A549 (cell line): Measurements from ENCODE around the gene MIER1. TPM values are rescaled to one million over a fixed set of nuclear protein-coding genes. Genes with fewer than 3 reads are reported as not detected.
A peak's percentile ranks its signal among the peaks of the same experiment; 100 is the strongest.

Source experiments
- ATAC-seq, 2 experiments: fragments of 200-7000 bp in 1 of 2; fragments of >200 bp in 1 of 2; cut with Nextera tagmentation in 1 of 2; cut with Tn5 transposase in 1 of 2; 3 replicates each; pipeline versions ENCODE4 v1.8.0 to v1.9.1; 2018 to 2020; ENCODE audit warnings: mild to moderate bottlenecking in 1 of 2, moderate library complexity in 1 of 2
- CTCF ChIA-PET: fragments of 300-600 bp; sonication (Branson Sonifier 250); formaldehyde crosslinking; extraction: SDS; loops from one replicate; lab custom pipeline; 2021; ENCODE audit warnings: antibody characterized with exemption, inconsistent platforms; lab: Yijun Ruan, JAX
- POLR2A ChIA-PET: fragments of 350-600 bp; formaldehyde crosslinking; extraction: SDS; loops from one replicate; lab custom pipeline; 2021; ENCODE audit warnings: antibody characterized with exemption, inconsistent platforms; lab: Yijun Ruan, JAX
- DNase-seq, 2 experiments: peaks; one replicate each; pipeline versions ENCODE4 v3.0.0 to v3.0.0-alpha.2; 2011 to 2016; ENCODE audit warnings: low read depth in 1 of 2, low spot score in 1 of 2
- FAIRE-seq: peaks from 2 replicates; lab custom pipeline; 2011; peaks lifted over from hg19 to GRCh38; lab: Jason Lieb, UNC
- H3K27ac ChIP-seq, 2 experiments: fragments of >200 bp; sonication (Bioruptor Twin); formaldehyde crosslinking; 3 replicates each; pipeline ENCODE4 v1.5.1; 2016 to 2017
- H3K4me1 ChIP-seq: fragments of >200 bp; sonication (Bioruptor Twin); formaldehyde crosslinking; 3 replicates; pipeline ENCODE4 v1.6.1; 2016
- H3K4me2 ChIP-seq: fragments of >200 bp; sonication (Bioruptor Twin); formaldehyde crosslinking; 3 replicates; pipeline ENCODE4 v1.6.1; 2016
- H3K4me3 ChIP-seq: fragments of >200 bp; sonication (Bioruptor Twin); formaldehyde crosslinking; 3 replicates; pipeline ENCODE4 v1.5.1; 2016
- H3K9me3 ChIP-seq: fragments of >200 bp; sonication (Bioruptor Twin); formaldehyde crosslinking; 3 replicates; pipeline ENCODE4 v1.6.1; 2016
- ATOH8 ChIP-seq: fragments of 250-450 bp; sonication (Bioruptor Pico); IDR thresholded peaks from 2 replicates; pipeline ENCODE4 v1.5.0; 2020; ENCODE audit warnings: low read depth, mild to moderate bottlenecking, moderate library complexity
- BHLHE40 ChIP-seq: IDR thresholded peaks from 2 replicates; pipeline ENCODE4 v1.6.1; 2012; ENCODE audit warnings: low read depth, low read length, inconsistent platforms
- CBX2 ChIP-seq: fragments of 200-600 bp; sonication (generic); IDR thresholded peaks from 2 replicates; pipeline ENCODE4 v1.6.1; 2016; ENCODE audit warnings: low read depth, mild to moderate bottlenecking, borderline replicate concordance
- CBX8 ChIP-seq: fragments of 200-600 bp; sonication (generic); IDR thresholded peaks from 2 replicates; pipeline ENCODE4 v1.6.1; 2016
- CEBPB ChIP-seq, 2 experiments: fragments of >200 bp in 1 of 2; sonication (Bioruptor Twin) in 1 of 2; formaldehyde crosslinking in 1 of 2; IDR thresholded peaks; 2 replicates each; pipeline ENCODE4 v1.6.1; 2012 to 2016
- CHD2 ChIP-seq: fragments of 150-350 bp; IDR thresholded peaks from 2 replicates; pipeline ENCODE4 v1.6.1; 2014; ENCODE audit warnings: low read length; ENCODE audit not compliant: partially characterized antibody
- CTCF ChIP-seq: fragments of >200 bp; sonication (Bioruptor Twin); formaldehyde crosslinking; IDR thresholded peaks from 3 replicates; pipeline ENCODE4 v1.5.1; 2016
- EHF ChIP-seq: fragments of 250-450 bp; sonication (Bioruptor Pico); IDR thresholded peaks from 2 replicates; pipeline ENCODE4 v1.5.0; 2020; ENCODE audit warnings: mild to moderate bottlenecking
- EP300 ChIP-seq, 2 experiments: fragments of >200 bp; sonication (Bioruptor Twin); formaldehyde crosslinking; IDR thresholded peaks; 2 replicates in 1 of 2; 3 replicates in 1 of 2; pipeline ENCODE4 v1.6.1; 2016 to 2017
- ESRRA ChIP-seq: fragments of 150-350 bp; IDR thresholded peaks from 2 replicates; pipeline ENCODE4 v1.6.1; 2014; ENCODE audit warnings: mild to moderate bottlenecking, low read length, borderline replicate concordance
- FOSB ChIP-seq: fragments of 250-450 bp; sonication (Bioruptor Pico); IDR thresholded peaks from 2 replicates; pipeline ENCODE4 v1.5.0; 2020; ENCODE audit warnings: mild to moderate bottlenecking, moderate library complexity
- FOSL2 ChIP-seq, 2 experiments: fragments of 450-650 bp in 1 of 2; fragments of >200 bp in 1 of 2; sonication (Bioruptor Twin) in 1 of 2; formaldehyde crosslinking; IDR thresholded peaks; 2 replicates each; pipeline versions ENCODE4 v1.5.0 to v1.6.1; 2016 to 2020; ENCODE audit warnings: mild to moderate bottlenecking in 1 of 2, moderate library complexity in 1 of 2
- HDAC2 ChIP-seq: fragments of 200-600 bp; sonication (generic); IDR thresholded peaks from 2 replicates; pipeline ENCODE4 v1.6.1; 2016
- HOXA7 ChIP-seq: fragments of 250-450 bp; sonication (Bioruptor Pico); IDR thresholded peaks from 2 replicates; pipeline ENCODE4 v1.5.0; 2020; ENCODE audit warnings: mild to moderate bottlenecking, moderate library complexity
- HOXB5 ChIP-seq: fragments of 250-450 bp; sonication (Bioruptor Pico); IDR thresholded peaks from 2 replicates; pipeline ENCODE4 v1.5.0; 2020; ENCODE audit warnings: mild to moderate bottlenecking, moderate library complexity
- JUN ChIP-seq, 2 experiments: fragments of >200 bp; sonication (Bioruptor Twin); formaldehyde crosslinking; IDR thresholded peaks; 2 replicates in 1 of 2; 3 replicates in 1 of 2; pipeline ENCODE4 v1.6.1; 2016 to 2017
- JUNB ChIP-seq: fragments of >200 bp; sonication (Bioruptor Twin); formaldehyde crosslinking; IDR thresholded peaks from 2 replicates; pipeline ENCODE4 v1.6.1; 2016
- KDM1A ChIP-seq: fragments of 200-600 bp; sonication (generic); IDR thresholded peaks from 2 replicates; pipeline ENCODE4 v1.6.1; 2016; ENCODE audit warnings: low read depth, mild to moderate bottlenecking
- KDM5A ChIP-seq: fragments of 200-600 bp; sonication (generic); IDR thresholded peaks from 2 replicates; pipeline ENCODE4 v1.6.1; 2016; ENCODE audit warnings: antibody characterized with exemption, mild to moderate bottlenecking
- MYC ChIP-seq: IDR thresholded peaks from 2 replicates; pipeline ENCODE4 v1.6.1; 2012; ENCODE audit warnings: mild to moderate bottlenecking, inconsistent platforms, low read length, improper control_type of control experiment, borderline replicate concordance
- NR3C1 ChIP-seq: fragments of >200 bp; sonication (Bioruptor Twin); formaldehyde crosslinking; IDR thresholded peaks from 3 replicates; pipeline ENCODE4 v1.6.1; 2017
- PBX3 ChIP-seq: IDR thresholded peaks from 2 replicates; pipeline ENCODE4 v1.6.1; 2012
- POLR2A ChIP-seq: IDR thresholded peaks from 2 replicates; pipeline ENCODE4 v1.6.1; 2012; ENCODE audit warnings: mild to moderate bottlenecking, low read length
- POLR2AphosphoS2 ChIP-seq: conservative IDR thresholded peaks from 2 replicates; pipeline ENCODE4 v1.6.1; 2012; ENCODE audit warnings: low read length, improper control_type of control experiment, inconsistent platforms
- RARB ChIP-seq: fragments of 250-450 bp; sonication (Bioruptor Pico); IDR thresholded peaks from 2 replicates; pipeline ENCODE4 v1.8.0; 2021; ENCODE audit warnings: mild to moderate bottlenecking, moderate library complexity
- RCOR1 ChIP-seq: fragments of 150-350 bp; IDR thresholded peaks from 2 replicates; pipeline ENCODE4 v1.6.1; 2014; ENCODE audit warnings: antibody characterized with exemption, low read length, low read depth
- RFX5 ChIP-seq: fragments of 450-650 bp; IDR thresholded peaks from 2 replicates; pipeline ENCODE4 v1.7.1; 2014; ENCODE audit warnings: antibody characterized with exemption, mild to moderate bottlenecking, moderate library complexity
- SMC3 ChIP-seq: fragments of >200 bp; sonication (Bioruptor Twin); formaldehyde crosslinking; IDR thresholded peaks from 3 replicates; pipeline ENCODE4 v1.6.1; 2018; ENCODE audit warnings: inconsistent platforms
- ZNF302 ChIP-seq: fragments of 250-450 bp; sonication (Bioruptor Pico); IDR thresholded peaks from 2 replicates; pipeline ENCODE4 v1.9.0; 2021; ENCODE audit warnings: inconsistent platforms, mild to moderate bottlenecking, moderate library complexity
- ZSCAN20 ChIP-seq: fragments of 250-450 bp; sonication (Bioruptor Pico); IDR thresholded peaks from 2 replicates; pipeline ENCODE4 v1.8.0; 2022; ENCODE audit warnings: mild to moderate bottlenecking, moderate library complexity
- WGBS: methylation state at CpG from one replicate; pipeline ENCODE4 v1.1.6; 2017; ENCODE audit errors: missing lambda C conversion rate; 5-methylcytosine and 5-hydroxymethylcytosine counted together
- polyA plus RNA-seq, 4 experiments: library from polyadenylated mRNA; depleted of rRNA in 3 of 4; stranded (reverse); fragments of >200 nt; fragmentation: RNase III in 1 of 4; extraction: RNeasy Plus Mini Kit Qiagen cat#74134 plus additional on column Dnase treatment in 1 of 4; gene quantifications; 2 replicates in 3 of 4; 3 replicates in 1 of 4; pipeline ENCODE4 v1.2.3, GENCODE V29; 2011 to 2017

MIER1 gene
- polyA plus RNA-seq, 2 of the 4 experiments (the other 2 are of a cell fraction): 11.9 to 22.6 TPM

- ATAC-seq (peak; percentile 90 to 93), FAIRE-seq (no peak), DNase-seq (peak in 1 of 2 experiments; percentile 53)
- 31% methylated on average over 7 of the region's 7 CpGs for WGBS
- H3K27ac ChIP-seq: peak overlapping the region; percentile 73 to 86
- no peaks in the 10 kb centered on the region for H3K9me3 ChIP-seq
- TF ChIP-seq POLR2AphosphoS2 (no peak), CHD2 (no peak), KDM1A (no peak), ATOH8 (CRISPR knock-in tag) (no peak), BHLHE40 (no peak), CBX2 (no peak), EP300 (IDR thresholded peaks at IDR 0.05) (0 out of 5 replicates have a peak, but pooled peaks of 1 of the 2 experiments have one; percentile 11), FOSL2 (IDR thresholded peaks at IDR 0.05) (peak; percentile 54), FOSL2 (CRISPR knock-in tag; IDR thresholded peaks at IDR 0.05) (peak; percentile 65), JUNB (peak; percentile 44; the same call in 1 of the 2 replicates), FOSB (CRISPR knock-in tag) (no peak), KDM5A (no peak), HOXB5 (CRISPR knock-in tag) (no peak), POLR2A (no peak), SMC3 (no peak), RARB (CRISPR knock-in tag) (no peak), EHF (CRISPR knock-in tag) (no peak), CBX8 (no peak), NR3C1 (no peak), JUN (IDR thresholded peaks at IDR 0.05) (0 out of 5 replicates have a peak, but pooled peaks of 1 of the 2 experiments have one; percentile 27)
- TF ChIP-seq, all 56 proteins: peak for 4
- H3K4me3 ChIP-seq: no peak overlapping the region; the same call in 2 of the 3 replicates
- peaks cover 69% of the 10 kb centered on the region for H3K4me1 ChIP-seq
- ChIA-PET POLR2A (interaction anchor here (1.6 kb wide), 1 partner anchor 14 kb away, joined by 16 read pairs; no protein-coding TSS in a partner anchor), CTCF (interaction anchor here (1.4 kb wide), 1 partner anchor 11 kb away, joined by 3 read pairs; no protein-coding TSS in a partner anchor)
- H3K4me2 ChIP-seq: peak overlapping the region; percentile 66
Measured at GRCh38 chr1:66944330-66945274, 19.8 kb downstream of the MIER1 start.

GRCh38 chr1:66945316-66945715 lies 20.5 kb downstream of the MIER1 start:
- no peak for DNase-seq
- WGBS: 72% methylated on average over 3 of the region's 3 CpGs
- no peak for TF ChIP-seq HDAC2
- no peak for TF ChIP-seq HOXA7 (CRISPR knock-in tag)
- no peak for TF ChIP-seq ESRRA

GRCh38 chr1:66947267-66947666 lies 22.5 kb downstream of the MIER1 start:
- peaks cover 60% of the 10 kb centered on the region for H3K4me1 ChIP-seq

More at GRCh38 chr1:66945316-66945715, 20.5 kb downstream of the MIER1 start:
- Histone ChIP-seq H3K4me3 (no peak overlapping the region), H3K9me3 (no peaks in the 10 kb centered on the region), H3K27ac (peak overlapping the region; percentile 73 to 86; a peak in 5 of 6 replicates), H3K4me2 (peak overlapping the region; percentile 66), H3K4me1 (peaks cover 62% of the 10 kb centered on the region)
- POLR2A ChIA-PET: interaction anchor here (0.8 to 1.6 kb wide), 2 partner anchors 15 to 20 kb away, joined by 4 to 16 read pairs; partner anchors contain the start of gene MIER1
- FAIRE-seq: no peak
- CTCF ChIA-PET: interaction anchor here (1.0 kb wide), 1 partner anchor 16 kb away, joined by 3 read pairs; no protein-coding TSS in a partner anchor
- ATAC-seq: no peak

More at GRCh38 chr1:66947267-66947666, 22.5 kb downstream of the MIER1 start:
- Histone ChIP-seq H3K27ac (peak overlapping the region in 1 of 2 experiments; percentile 34; a peak in 1 of 6 replicates), H3K4me3 (no peak overlapping the region), H3K4me2 (no peak overlapping the region), H3K9me3 (no peaks in the 10 kb centered on the region)
- WGBS: 86% methylated on average over 1 of the region's 1 CpG
- DNase-seq (no peak), FAIRE-seq (no peak), ATAC-seq (no peak)
- CTCF ChIA-PET: no interaction called here
- POLR2A ChIA-PET: no interaction called here
- TF ChIP-seq ZSCAN20 (CRISPR knock-in tag) (no peak), CTCF (no peak), CBX8 (no peak), JUNB (no peak), ZNF302 (no peak), SMC3 (no peak), FOSL2 (IDR thresholded peaks at IDR 0.05) (no peak), FOSL2 (CRISPR knock-in tag; IDR thresholded peaks at IDR 0.05) (no peak), RFX5 (no peak), PBX3 (no peak), CEBPB (IDR thresholded peaks at IDR 0.05) (no peak), MYC (no peak), ATOH8 (CRISPR knock-in tag) (no peak), HOXA7 (CRISPR knock-in tag) (no peak), RCOR1 (no peak)
- TF ChIP-seq, all 56 proteins: peak for 0
